Measurements from ENCODE around the gene ART3.

The ART3 gene

GRCh38 chr4:76072760-76073159 lies 1.7 kb upstream of the ART3 start:
- DNase-seq (ENCODE audit: low spot score) = no peak

DNA sequence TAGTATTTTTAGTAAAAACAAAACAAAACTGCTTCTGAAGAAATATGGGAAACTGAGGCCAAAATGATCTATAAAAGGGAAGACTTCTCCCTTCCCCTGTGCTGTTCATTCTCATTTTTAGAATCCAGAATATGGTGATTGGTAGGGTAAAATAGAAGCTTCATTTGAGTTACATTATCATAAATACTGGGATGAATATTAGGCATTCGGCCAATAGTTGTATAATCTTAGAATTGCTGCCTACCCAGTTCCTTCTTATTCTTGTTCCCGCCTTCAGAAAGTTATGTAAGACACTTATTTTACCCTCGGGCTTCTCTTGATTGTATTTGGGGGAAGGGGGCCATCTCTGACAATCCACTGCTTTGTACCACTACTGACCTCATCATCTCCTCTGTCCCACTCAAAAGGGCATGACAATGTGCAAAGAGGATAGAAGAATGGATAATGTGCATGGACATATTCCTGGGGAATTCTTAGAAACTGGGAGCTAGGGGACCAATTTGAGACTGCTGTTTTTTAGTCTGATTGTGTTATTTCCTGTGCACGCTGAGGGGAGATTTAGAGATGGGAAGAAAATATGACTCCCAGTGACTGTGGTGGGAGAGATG lies 588 bp downstream of the ART3 start:
- DNase-seq (ENCODE audit: low spot score) = no peak

DNA sequence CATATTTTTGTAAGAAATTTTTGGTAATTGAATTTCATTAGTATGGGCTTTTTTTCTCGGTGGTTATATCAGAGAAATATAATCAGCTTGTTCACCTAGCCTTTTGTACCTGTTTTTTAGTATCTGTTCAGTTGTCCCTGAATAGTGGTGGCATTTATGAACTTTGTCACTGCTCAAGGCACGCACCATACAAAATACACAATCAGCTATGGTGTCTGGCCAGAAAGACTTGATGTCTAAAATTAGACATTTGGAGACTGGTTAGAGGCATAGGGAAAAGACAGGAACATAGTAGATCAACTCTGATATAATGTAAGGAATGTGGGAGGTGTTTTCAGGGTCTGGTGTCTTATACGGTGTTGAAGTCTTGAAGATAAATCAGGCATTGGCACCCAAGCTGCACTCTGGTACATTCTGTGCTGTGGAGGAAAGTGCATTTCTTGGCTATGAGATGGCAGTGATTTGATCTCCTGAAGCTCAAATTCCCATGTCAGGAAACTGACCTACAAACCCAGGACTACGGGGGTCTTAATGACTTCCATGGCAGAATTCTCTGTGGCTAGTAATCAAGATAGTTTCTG lies 3.6 kb downstream of the ART3 start:
- no peak for DNase-seq (ENCODE audit: low spot score)

DNA sequence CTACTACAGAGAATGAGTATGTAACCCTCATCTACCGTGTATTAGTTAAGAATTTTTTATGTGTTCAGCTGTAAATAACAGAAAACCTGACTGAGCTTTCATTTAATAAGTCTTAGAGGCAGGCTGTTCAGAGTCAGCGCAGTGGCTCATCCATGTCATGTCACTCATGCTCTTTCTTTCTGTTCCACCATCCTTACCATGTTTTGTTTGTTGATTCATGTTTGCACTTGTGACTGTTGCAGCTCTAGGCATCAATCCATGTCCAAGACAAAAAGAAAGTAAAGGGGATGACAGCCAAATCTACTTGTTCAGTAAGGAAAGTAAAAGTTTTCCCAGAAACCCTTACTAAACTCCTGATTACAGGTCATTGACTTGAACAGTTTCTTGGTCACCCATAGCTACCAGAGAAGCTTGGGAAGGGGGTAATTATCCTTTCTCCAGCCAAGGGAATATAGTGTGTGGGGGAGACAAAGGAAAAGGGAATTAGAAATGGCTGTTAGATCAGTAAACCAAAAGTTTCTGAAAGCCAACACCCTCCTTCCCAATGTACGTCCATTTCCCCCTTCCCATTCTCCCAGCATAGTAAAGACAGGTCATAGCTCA lies 9.0 kb downstream of the ART3 start:
- no peak for DNase-seq (ENCODE audit: low spot score)

- no peak for DNase-seq (ENCODE audit: low spot score)
Measured at GRCh38 chr4:76084542-76084941, 10.0 kb downstream of the ART3 start.

DNA sequence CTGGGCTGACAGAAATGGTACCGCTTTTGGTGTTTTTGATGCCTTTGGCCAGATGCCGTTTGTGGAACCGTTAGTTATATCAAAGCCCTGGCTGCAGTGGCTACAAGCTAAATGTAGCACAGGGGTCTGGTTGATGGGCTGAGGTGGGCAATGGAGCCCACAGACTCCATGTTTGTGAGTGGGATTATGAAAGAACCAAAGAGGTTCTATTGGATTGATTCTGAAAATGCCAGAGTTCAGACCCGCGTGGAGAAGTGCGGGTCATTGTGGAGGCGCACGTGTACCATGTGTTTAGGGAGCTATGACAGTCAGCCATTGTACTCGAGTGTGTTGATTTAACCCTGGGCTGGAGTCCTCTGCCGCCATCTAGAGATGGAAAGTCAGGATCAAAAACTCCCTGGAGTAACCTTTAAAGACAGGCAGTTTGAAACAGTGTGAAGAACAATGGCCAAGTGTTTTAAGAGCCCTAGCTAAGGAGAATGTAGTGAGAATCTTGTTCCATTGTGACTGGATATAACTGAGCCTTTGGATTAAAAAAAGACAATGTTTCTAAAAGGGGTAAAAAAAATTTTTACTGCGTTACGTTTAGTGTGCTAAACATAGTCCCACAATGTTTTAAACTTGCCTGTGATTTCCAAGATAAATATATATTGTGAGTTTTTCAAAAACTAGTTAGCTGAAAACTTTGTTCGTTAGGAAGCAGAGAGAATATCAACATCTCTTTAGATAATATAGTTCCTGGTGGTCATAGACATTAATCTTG lies 12.7 kb downstream of the ART3 start:
- peak; percentile 73 for DNase-seq (ENCODE audit: low spot score)

DNA sequence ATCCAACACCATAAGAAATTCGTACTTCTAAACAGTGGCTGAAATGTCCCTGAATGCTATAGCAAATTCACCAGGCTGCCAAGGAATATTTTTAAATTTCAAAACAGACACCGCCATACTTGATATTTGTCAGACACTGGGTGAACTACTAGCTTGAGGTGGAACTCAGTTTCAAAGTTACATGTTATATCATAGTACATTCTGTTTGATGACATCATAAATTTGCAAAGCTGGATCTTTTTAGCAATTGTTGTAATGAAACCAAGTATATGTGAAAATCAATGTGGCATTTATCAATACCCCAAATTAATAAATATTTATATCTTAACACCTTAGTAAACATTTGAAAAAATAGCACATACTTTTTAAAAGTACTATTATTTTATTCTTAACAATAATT lies 14.2 kb downstream of the ART3 start:
- DNase-seq (ENCODE audit: low spot score) = no peak

GRCh38 chr4:76090241-76090691 lies 15.8 kb downstream of the ART3 start:
- no peak for DNase-seq (ENCODE audit: low spot score)

GRCh38 chr4:76091052-76091451 lies 16.5 kb downstream of the ART3 start:
- DNase-seq (ENCODE audit: low spot score) = no peak

DNA sequence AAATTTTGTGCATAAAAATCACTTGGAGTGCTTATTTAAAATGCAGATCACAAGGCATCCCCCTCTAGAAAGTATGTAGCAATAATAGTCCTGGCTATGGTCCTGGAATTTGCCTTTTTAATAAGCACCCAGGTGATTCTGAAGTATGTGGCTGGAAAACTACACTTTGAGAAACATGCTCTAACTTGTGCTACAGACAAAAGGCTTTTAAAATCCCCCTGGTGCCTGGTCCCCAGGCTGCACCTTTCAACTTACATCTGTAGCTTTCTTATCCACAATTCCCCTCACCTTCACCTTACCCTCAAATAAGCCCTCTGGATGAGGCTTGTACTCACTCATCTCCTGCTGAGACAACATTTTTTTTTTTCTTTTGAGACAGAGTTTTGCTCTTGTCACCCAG lies 21.1 kb downstream of the ART3 start:
- no peak for DNase-seq (ENCODE audit: low spot score)

- no peak for DNase-seq (ENCODE audit: low spot score)
Measured at GRCh38 chr4:76096076-76096475, 21.6 kb downstream of the ART3 start.

DNA sequence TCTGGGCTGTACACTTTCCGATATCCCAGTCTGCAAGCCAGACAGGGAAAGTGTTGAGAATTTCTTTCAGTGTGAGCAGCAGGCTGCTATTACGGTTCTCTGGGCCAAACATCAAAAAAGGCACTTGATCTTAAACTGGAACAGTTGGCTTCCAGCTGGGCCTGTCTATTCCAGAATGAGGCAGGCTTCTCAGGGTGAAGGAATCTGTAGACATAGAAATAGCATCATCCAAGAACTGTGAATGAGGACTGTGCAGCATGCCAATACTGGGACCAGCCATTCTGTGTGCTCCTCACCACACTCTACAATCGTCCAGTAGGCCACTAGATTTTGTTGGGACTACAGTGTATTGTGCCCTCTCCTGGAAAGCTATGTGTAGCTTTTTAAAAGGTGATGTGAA lies 31.1 kb downstream of the ART3 start:
- DNase-seq (ENCODE audit: low spot score) = no peak

- no peak for DNase-seq (ENCODE audit: low spot score)
Measured at GRCh38 chr4:76106442-76106841, 31.9 kb downstream of the ART3 start.

DNA sequence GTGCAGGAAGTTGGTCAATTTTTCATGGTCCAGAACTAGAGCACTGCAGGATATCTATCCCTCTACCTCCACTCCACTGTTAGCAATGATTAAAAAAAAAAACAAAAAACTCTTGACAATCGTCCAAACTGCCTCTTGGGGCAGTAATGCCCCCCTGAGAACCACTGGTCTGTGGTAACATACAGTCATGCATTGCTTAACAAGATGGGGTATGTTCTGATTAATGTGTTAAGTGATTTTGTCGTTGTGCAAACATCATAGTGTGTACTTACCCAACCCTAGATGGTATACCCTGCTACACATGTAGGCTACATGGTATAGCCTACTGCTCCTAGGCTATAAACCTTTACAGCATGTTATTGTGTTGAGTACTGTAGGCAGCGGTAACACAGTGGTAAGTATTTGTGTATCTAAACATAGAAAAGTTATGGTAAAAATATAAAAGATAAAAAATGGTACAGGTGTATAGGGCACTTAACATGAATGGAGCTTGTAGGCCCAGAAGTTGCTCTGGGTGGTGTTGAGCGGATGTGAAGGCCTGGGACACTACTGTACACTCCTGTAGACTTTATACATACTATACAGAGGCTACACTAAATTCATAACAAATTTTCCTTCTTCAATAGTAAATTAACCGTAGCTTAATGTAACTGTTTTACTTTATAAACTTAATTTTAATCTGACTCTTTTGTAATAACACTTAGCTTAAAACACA lies 34.1 kb downstream of the ART3 start:
- DNase-seq (ENCODE audit: low spot score) = peak; percentile 12

DNA sequence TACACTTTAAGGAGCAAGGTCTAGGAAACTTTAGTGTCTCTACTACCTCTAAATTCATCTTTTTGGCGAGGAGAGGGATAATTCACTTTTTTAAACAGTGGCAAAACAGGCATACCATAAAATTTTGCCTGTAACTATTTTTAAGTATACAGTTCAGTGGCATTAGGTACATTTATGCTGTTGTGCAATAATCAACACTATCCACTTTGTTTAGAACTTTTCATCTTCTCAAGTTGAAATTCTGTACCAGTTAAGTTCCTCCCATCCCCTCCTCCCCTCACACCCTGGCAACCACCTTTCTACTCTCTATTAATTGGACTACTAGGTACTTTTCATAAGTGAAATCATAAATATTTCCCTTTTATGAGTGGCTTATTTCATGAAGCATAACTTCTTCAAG lies 42.3 kb downstream of the ART3 start:
- DNase-seq (ENCODE audit: low spot score) = no peak

- no peak for DNase-seq (ENCODE audit: low spot score)
Measured at GRCh38 chr4:76117536-76117935, 43.0 kb downstream of the ART3 start.

- DNase-seq (ENCODE audit: low spot score) = no peak
Measured at GRCh38 chr4:76120199-76120598, 45.7 kb downstream of the ART3 start.

- no peak for DNase-seq (ENCODE audit: low spot score)
Measured at GRCh38 chr4:76125816-76126215, 51.3 kb downstream of the ART3 start.

DNA sequence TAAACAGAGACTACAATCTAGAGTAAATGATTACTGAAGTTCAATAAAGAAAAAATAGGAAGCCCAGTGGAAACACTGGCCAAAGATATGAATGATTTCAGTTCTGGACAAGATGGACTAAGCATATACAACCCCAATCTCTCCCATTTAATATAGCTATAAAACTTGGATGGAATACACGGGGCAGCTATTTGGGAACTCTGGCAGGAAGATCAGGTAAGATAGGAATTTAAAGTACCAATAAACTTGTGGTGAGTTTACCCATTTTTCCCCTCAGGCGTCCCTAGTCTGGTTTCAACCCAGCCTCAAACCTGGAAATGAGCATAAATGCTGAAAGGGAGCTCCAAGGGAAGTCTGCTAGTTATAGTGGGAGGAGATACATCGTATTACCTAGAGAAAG lies 53.2 kb downstream of the ART3 start:
- DNase-seq (ENCODE audit: low spot score) = no peak

DNA sequence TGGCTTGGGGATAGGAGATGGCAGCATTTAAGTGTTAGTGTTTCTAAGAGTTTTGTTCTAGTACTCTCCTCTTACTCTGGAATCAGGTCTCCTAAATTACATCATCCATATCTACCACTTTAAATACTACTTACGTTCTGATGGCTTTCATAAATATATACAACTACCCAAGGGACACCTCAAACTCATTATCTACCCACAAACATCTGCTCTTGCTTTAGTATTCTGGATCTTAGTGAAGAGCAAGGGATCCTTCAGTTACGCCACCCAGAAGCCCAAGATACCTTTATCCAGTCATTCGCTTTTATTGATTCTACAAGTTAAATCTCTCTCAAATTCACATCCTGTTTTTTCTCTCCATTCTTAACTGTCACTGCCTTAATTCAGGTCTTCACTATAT lies 66.7 kb downstream of the ART3 start:
- DNase-seq (ENCODE audit: low spot score) = no peak

- no peak for DNase-seq (ENCODE audit: low spot score)
Measured at GRCh38 chr4:76144546-76144945, 70.0 kb downstream of the ART3 start.

DNA sequence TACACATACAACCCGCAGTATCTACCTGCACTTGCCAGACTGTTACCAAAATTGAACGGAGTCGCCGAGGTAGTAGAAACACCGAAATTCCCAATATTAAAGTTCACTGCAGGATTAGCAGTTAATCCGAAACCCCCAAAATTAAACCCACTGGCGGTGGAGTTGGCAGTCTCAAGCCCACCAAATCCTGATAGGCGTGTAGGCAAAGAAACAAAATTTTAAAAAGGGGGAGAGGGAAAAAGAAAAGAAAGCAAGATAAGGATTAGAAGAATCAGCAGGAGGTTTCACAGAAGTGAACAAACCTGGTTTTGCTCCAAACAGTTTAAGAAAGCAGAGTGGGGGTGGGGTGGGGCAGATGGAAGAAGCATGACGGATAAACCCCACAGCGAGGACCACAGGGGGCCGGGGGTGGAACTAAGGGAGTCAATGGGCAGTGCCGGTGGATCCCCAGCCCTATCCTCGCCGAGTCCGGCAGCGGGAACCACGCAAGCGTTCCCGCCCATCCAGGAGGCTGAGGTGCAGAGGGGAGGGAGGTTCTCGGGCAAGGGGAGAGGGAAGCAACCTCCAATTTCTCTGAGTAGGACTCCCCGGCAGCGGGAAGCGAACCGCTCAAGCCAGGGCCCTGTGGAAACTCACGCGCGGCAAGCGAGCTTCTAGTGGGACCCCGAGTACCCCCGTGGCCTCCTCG lies 73.1 kb downstream of the ART3 start:
- peak; percentile 68 for DNase-seq (ENCODE audit: low spot score)

All from SW480 (cell line).